Endodermal cell (in vitro differentiated cells): ENCODE results near the gene RSRC1. TPM values are rescaled to one million over a fixed set of nuclear protein-coding genes. Genes with fewer than 3 reads are reported as not detected.

Source experiments
- DNase-seq: peaks from one replicate; pipeline ENCODE4 v3.0.0-alpha.2; 2017
- H3K27ac ChIP-seq: 2 replicates; pipeline ENCODE4 v1.5.1; 2013; ENCODE audit warnings: mild to moderate bottlenecking, low read depth, low read length, moderate library complexity
- H3K27me3 ChIP-seq: 2 replicates; pipeline ENCODE4 v1.6.1; 2013; ENCODE audit warnings: mild to moderate bottlenecking, low read length, moderate library complexity; ENCODE audit not compliant: insufficient read depth, control insufficient read depth, poor library complexity, severe bottlenecking
- H3K36me3 ChIP-seq: 2 replicates; pipeline ENCODE4 v1.7.0; 2013; ENCODE audit warnings: mild to moderate bottlenecking, low read length, moderate library complexity; ENCODE audit not compliant: control insufficient read depth, insufficient read depth
- H3K4me1 ChIP-seq: one replicate; pipeline ENCODE4 v1.7.0; 2013; ENCODE audit warnings: low read length; ENCODE audit not compliant: control insufficient read depth, insufficient read depth
- H3K4me3 ChIP-seq: 2 replicates; pipeline ENCODE4 v1.5.1; 2013; ENCODE audit warnings: mild to moderate bottlenecking, low read length, moderate library complexity
- H3K9ac ChIP-seq: 2 replicates; pipeline ENCODE4 v1.6.1; 2013; ENCODE audit warnings: mild to moderate bottlenecking, low read length, moderate library complexity; ENCODE audit not compliant: poor library complexity, severe bottlenecking; ENCODE audit errors: extremely low read depth
- H3K9me3 ChIP-seq: 2 replicates; pipeline ENCODE4 v1.6.1; 2013; ENCODE audit warnings: mild to moderate bottlenecking, low read length, moderate library complexity; ENCODE audit not compliant: control insufficient read depth
- H3K27ac Mint-ChIP-seq: 2 replicates; pipeline ENCODE4 v1.8.0; 2020; ENCODE audit warnings: mixed read lengths
- H3K27me3 Mint-ChIP-seq: 2 replicates; pipeline ENCODE4 v1.8.0; 2021; ENCODE audit warnings: mild to moderate bottlenecking, mixed read lengths; ENCODE audit not compliant: insufficient read depth
- H3K36me3 Mint-ChIP-seq: 2 replicates; pipeline ENCODE4 v1.8.0; 2020; ENCODE audit warnings: low read depth, mixed read lengths
- H3K4me1 Mint-ChIP-seq: 2 replicates; pipeline ENCODE4 v1.8.0; 2020; ENCODE audit warnings: mixed read lengths
- H3K4me3 Mint-ChIP-seq: 2 replicates; pipeline ENCODE4 v1.8.0; 2020; ENCODE audit warnings: mild to moderate bottlenecking, moderate library complexity, mixed read lengths
- H3K9me3 Mint-ChIP-seq: 2 replicates; pipeline ENCODE4 v1.8.0; 2020; ENCODE audit warnings: mild to moderate bottlenecking, mixed read lengths
- CTCF ChIP-seq: fragments of 200-600 bp; sonication (generic); conservative IDR thresholded peaks from 2 replicates; pipeline ENCODE4 v1.5.0; 2021; ENCODE audit warnings: antibody characterized with exemption, mild to moderate bottlenecking
- WGBS, 2 experiments: methylation state at CpG; one replicate each; pipeline versions ENCODE4 v1.1.5 to v1.1.7; 2013; ENCODE audit warnings: missing lambda C conversion rate in 2 of 2, mixed read lengths in 1 of 2; ENCODE audit not compliant: insufficient coverage in 1 of 2, insufficient read length in 1 of 2; 5-methylcytosine and 5-hydroxymethylcytosine counted together
- total RNA-seq, 2 donors: library from RNA; stranded (reverse); fragmentation: NEBNext Ultra II Directional in 1 of 2; extraction: Animal tissue kit (Norgen Biotek cat#: 25700) in 1 of 2; gene quantifications; 2 replicates in 1 of 2; 3 replicates in 1 of 2; pipeline ENCODE4 v1.2.1, GENCODE V29; 2021

RSRC1 gene
- total RNA-seq, 2 donors from 2014 or later, result 45.3 to 52.1 TPM

- no peak overlapping the region for H3K4me3 ChIP-seq
- Mint-ChIP-seq H3K27me3 (no peaks in the 10 kb centered on the region), H3K4me3 (no peak overlapping the region), H3K9me3 (peaks cover under 1% of the 10 kb centered on the region), H3K4me1 (no peaks in the 10 kb centered on the region), H3K27ac (no peak overlapping the region), H3K36me3 (peaks cover under 1% of the 10 kb centered on the region)
- no peak overlapping the region for H3K9ac ChIP-seq
- DNase-seq, result no peak
- WGBS, 2 experiments, result 90 to 92% methylated on average over 2 to 3 of the region's 3 CpGs
- no peaks in the 10 kb centered on the region for H3K4me1 ChIP-seq
- TF ChIP-seq CTCF, result no peak
- peaks cover 9% of the 10 kb centered on the region for H3K9me3 ChIP-seq
- H3K27me3 ChIP-seq, result no peaks in the 10 kb centered on the region
- no peak overlapping the region for H3K27ac ChIP-seq
- H3K36me3 ChIP-seq, result no peaks in the 10 kb centered on the region
Observed at GRCh38 chr3:158247288-158247687, 137.4 kb downstream of the RSRC1 start.

GRCh38 chr3:158248261-158248660, 138.4 kb downstream of the RSRC1 start:
- H3K36me3 Mint-ChIP-seq, result peaks cover 11% of the 10 kb centered on the region
- no peak for TF ChIP-seq CTCF

GRCh38 chr3:158249183-158249582, 139.3 kb downstream of the RSRC1 start:
- no peaks in the 10 kb centered on the region for H3K27me3 ChIP-seq
- Mint-ChIP-seq H3K4me1 (no peaks in the 10 kb centered on the region), H3K27me3 (no peaks in the 10 kb centered on the region), H3K27ac (no peak overlapping the region), H3K4me3 (no peak overlapping the region), H3K9me3 (peaks cover 15% of the 10 kb centered on the region), H3K36me3 (peaks cover 16% of the 10 kb centered on the region)
- TF ChIP-seq CTCF, result no peak
- DNase-seq, result no peak
- no peak overlapping the region for H3K27ac ChIP-seq
- H3K4me3 ChIP-seq, result no peak overlapping the region
- WGBS, 2 experiments, result 94 to 100% methylated on average over 1 to 2 of the region's 2 CpGs
- no peaks in the 10 kb centered on the region for H3K36me3 ChIP-seq
- H3K4me1 ChIP-seq, result no peaks in the 10 kb centered on the region
- no peak overlapping the region for H3K9ac ChIP-seq
- H3K9me3 ChIP-seq, result peaks cover 5% of the 10 kb centered on the region

More at GRCh38 chr3:158248261-158248660, 138.4 kb downstream of the RSRC1 start:
- H3K9me3 Mint-ChIP-seq, result peaks cover 8% of the 10 kb centered on the region
- no peaks in the 10 kb centered on the region for H3K4me1 Mint-ChIP-seq
- Histone ChIP-seq H3K4me1 (no peaks in the 10 kb centered on the region), H3K36me3 (no peaks in the 10 kb centered on the region), H3K27ac (no peak overlapping the region), H3K9ac (no peak overlapping the region), H3K27me3 (no peaks in the 10 kb centered on the region), H3K4me3 (no peak overlapping the region), H3K9me3 (peaks cover 9% of the 10 kb centered on the region)
- no peak for DNase-seq
- H3K27me3 Mint-ChIP-seq, result no peaks in the 10 kb centered on the region
- no peak overlapping the region for H3K27ac Mint-ChIP-seq
- no peak overlapping the region for H3K4me3 Mint-ChIP-seq
